Mesenteric fat pad (tissue), 1 donor: ENCODE measurements around the gene KANK4. TPM values are rescaled to one million over a fixed set of nuclear protein-coding genes. Genes with fewer than 3 reads are reported as not detected.
A peak's percentile ranks its signal among the peaks of the same experiment; 100 is the strongest.

Experiments used
- DNase-seq: peaks from one replicate; pipeline ENCODE4 v3.0.0-alpha.2; 2020; ENCODE audit warnings: low spot score
- total RNA-seq: library from RNA; stranded (reverse); fragmentation: NEBNext Ultra II Directional; extraction: Animal tissue kit (Norgen Biotek cat#: 25700); gene quantifications from one replicate; pipeline ENCODE4 v1.2.1, GENCODE V29; 2021
- donor health status: DM: yes; HTN: yes; CAD: no.

The KANK4 gene
- total RNA-seq, 1 donor from 2014 or later: 2.7 TPM

DNA sequence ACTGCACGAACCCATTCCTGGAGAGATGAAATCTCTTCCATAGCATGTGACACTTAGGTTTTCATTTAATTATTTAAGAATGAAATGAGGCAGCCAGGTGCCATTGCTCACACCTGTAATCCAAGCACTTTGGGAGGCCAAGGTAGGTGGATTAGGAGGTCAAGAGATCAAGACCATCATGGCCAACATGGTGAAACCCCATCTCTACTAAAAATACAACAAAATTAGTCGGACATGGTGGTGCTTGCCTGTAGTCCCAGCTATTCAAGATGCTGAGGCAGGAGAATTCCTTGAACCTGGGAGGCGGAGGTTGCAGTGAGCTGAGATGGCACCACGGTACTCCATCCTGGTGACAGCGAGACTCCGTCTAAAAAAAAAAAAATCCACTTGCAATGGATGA is 106.8 kb downstream of the KANK4 start:
- DNase-seq: no peak

DNA sequence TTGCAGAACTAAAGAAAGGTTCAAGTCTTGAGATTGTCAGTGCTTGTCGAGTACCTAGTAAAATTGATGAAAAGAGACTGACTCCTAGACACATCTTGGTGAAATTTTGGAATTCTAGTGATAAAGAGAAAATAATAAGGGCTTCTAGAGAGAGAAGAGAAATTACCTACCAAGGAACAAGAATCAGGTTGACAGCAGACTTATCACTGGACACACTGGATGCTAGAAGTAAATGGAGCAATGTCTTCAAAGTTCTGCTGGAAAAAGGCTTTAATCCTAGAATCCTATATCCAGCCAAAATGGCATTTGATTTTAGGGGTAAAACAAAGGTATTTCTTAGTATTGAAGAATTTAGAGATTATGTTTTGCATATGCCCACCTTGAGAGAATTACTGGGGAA is 108.3 kb downstream of the KANK4 start:
- no peak for DNase-seq

DNA sequence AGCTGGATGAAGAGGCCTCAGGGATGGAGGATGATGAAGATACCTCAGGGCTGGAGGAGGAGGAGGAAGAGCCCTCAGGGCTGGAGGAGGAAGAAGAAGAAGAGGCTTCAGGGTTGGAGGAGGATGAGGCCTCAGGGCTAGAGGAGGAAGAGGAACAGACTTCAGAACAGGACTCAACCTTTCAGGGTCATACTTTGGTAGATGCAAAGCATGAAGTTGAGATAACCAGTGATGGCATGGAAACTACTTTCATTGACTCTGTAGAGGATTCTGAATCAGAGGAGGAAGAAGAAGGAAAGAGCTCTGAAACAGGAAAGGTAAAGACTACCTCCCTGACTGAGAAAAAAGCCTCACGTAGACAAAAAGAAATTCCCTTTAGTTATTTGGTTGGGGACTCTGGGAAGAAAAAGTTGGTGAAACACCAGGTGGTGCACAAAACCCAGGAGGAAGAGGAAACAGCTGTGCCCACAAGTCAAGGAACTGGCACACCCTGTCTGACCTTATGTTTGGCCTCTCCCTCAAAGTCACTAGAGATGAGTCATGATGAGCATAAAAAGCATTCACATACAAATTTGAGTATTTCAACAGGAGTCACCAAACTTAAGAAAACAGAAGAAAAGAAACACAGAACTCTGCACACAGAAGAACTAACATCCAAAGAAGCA is 109.2 kb downstream of the KANK4 start:
- no peak for DNase-seq

DNA sequence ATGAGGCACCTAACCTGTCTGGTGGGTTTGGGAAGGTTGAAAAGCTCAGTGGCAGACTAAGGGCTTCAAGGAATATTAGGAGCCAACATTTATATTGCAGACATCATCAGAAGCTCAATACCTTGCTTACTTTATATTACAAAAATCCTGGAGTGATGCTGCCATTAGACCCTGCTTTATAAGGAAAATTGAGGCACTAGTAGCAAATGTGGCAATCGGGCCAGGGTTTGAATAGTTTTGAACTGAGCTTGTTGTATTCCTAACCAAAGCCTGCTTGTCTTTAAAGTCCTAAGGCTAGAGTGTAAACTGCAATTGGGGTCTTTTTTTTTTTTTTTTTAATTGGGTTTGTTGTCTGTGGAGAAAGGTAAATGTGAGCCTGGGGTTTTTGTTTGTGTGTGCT is 110.3 kb downstream of the KANK4 start:
- no peak for DNase-seq

DNA sequence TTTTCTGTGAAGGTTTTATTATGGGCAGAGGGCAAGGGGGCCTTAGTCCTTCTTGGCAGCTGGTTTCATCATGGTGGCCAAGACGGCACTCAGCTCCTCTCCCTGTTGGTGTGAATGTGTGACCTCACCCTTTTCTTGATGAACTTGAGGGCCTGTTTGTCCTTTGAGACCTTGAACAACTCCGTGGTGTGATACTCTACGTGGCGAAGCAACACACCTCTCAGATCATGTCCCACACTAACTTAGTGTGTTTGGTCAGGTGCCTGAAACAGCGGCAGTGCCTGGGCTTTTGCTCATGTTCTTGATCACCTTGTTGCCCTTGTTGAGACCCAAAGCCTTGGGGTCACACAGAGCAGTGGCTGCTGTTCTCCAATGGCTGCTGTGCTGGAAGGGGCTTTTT is 111.1 kb downstream of the KANK4 start:
- no peak for DNase-seq

DNA sequence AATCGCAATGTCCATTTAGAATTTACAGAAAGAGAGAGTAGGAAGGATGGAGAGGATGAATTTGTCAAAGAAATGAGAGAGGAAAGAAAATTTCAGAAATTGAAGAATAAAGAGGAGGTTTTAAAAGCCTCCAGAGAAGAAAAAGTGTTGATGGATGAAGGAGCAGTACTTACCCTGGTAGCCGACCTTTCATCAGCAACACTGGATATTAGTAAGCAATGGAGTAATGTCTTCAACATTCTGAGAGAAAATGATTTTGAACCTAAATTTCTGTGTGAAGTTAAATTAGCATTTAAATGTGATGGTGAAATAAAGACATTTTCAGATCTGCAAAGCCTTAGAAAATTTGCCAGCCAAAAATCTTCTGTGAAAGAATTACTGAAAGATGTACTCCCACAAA is 112.0 kb downstream of the KANK4 start:
- DNase-seq: no peak

DNA sequence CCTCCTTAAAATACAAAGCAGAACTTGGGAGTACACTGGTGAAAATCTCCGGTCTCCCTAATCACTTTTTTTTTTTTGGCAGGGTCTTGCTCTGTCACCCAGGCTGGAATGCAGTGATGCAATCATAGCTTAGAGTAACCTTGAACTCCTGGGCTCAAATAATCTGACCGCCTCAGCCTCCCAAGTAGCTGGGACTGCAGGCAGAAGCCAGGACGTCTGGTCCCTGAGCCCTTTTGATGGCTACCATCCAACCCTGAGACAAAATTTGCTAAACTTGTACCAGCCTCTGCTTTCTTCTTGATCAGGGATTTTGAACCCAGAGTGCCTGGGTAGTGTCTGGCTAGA is 120.5 kb downstream of the KANK4 start:
- DNase-seq: no peak

DNA sequence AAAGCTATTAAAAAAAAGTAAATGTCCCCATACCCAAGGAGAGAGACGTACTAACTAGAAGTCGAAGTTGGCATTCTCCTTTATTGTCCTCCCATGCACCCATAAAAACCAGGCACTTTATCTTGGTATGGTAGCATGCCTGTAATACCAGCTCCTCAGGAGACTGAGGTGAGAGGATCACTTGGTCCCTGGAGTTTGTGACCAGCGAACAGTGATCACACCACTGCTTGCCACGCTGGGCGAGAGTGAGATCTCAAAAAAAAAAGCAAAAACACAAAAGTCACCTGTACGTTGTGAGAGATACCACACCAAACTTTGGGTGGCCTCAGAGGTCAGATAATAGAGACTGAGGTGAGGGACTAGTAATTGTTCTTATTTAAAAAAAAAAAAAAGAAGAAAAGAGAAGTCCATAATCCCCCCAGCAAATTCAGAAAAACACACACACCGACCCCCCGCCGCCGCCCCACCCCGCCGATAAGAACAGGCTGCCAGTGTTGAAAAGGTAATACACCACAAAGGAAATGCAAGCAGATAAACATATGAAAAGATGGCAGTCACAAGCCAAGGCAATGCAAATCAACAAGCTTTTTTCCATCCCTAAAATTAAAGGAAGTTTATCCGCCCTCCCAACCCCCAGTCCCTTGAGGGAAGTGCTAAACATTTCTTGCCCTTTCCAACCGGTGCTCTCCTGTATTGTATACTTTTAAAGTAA is 121.0 kb downstream of the KANK4 start:
- DNase-seq: no peak

DNA sequence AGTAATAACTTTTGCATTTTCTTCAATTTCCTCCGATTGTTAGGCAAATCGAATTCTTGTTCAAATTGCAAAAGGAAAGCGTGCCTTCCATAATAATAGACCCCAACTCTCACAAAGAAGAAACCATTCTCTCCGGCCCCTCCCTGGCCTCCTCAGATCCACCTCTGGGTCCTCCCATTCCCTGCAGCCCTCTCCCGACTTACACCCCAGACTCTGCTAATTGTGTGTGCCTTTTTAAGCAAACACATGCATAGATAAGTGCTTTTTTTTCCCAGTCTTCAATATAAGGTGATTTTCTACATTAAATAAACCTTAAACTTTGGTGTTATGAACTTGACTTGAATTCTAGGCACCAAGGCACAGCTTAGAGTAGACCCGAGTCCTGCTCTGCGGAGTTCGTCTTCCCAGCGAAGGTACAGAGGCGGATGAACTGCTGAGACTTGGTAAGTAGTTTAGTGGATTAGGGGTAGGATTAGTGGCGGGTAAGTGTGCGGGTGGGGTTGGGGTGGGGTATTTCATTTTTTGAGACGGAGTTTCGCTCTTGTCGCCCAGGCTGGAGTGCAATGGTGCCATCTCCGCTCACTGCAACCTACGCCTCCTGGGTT is 123.0 kb downstream of the KANK4 start:
- DNase-seq: no peak

DNA sequence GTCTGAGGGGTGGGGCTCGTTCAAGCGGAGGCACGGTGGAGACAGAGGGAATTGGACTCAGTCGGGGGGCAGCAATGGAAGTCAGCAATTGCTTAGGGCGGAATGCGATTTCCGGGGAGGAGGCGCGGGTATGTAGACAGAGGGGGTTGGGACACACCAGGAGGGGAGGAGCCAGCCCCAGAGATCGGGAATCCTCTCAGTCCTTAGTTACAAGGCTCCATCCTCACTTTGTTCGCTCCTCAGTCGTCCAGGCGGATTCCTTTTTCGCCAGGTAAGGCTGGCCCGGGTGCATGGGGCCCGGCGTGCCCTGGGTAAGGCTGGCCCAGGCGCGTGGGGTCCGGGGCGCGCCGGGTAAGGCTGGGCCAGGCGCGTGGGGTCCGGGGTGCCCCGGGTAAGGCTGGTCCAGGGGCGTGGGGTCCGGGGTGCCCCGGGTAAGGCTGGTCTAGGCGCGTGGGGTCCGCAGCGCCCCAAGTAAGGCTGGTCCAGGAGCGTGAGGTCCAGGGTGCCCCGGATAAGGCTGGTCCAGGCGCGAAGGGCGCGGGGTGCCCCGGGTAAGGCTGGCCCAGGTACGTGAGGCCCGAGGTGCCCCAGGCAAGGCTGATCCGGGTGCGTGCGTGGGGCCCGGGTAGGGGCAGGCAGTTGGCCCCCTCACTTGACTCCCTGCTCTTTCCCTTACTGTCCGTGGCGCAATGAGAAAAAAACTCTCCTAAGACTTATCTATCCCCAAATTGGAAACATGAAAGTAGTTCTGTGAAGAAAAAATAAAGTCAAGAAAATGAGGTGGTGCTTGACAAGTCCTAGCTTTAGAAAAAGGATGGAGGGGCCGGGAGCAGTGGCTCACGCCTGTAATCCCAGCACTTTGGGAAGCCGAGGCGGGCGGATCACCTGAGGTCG is 124.3 kb downstream of the KANK4 start, which contains the start of gene L1TD1:
Gene L1TD1 (plus strand): TSS at position 199 of the 894 bp plus-strand sequence. CDS start 11,780 bp downstream, outside the sequence.
- no peak for DNase-seq

DNA sequence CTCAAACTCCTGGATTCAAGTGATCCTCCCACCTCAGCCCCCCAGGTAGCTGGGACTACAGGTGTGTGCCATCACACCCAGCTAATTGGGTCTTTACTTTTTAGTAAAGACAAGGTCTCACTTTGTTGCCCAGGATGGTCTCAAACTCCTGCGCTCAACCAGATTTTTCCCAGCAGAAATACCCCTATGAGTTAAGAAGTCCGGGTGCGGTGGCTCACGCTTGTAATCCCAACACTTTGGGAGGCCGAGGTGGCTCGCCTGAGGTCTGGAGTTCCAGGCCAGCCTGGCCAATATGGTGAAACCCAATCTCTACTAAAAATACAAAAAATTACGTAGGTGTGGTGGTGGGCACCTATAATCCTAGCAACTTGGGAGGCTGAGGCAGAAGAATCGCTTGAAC is 131.1 kb downstream of the KANK4 start:
- DNase-seq: no peak

DNA sequence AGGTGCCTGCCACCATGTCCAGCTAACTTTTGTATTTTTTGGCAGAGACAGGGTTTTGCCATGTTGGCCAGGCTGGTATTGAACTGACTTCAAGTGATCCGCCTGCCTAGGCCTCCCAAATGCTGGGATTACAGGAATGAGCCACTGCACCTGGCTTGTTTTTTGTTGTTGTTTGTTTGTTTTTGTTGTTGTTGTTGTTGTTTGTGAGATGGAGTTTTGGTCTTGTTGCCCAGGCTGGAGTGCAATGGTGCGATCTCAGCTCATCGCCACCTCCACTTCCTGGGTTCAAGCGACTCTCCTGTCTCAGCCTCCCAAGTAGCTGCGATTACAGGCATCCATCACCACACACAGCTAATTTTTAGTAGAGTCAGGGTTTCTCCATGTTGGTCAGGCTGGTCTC is 131.7 kb downstream of the KANK4 start:
- peak; percentile 60 for DNase-seq

Other genes starting within 250 kb of the KANK4 start
- 0.42 TPM for gene L1TD1, start 124.6 kb downstream of the KANK4 start, total RNA-seq
- 13.6 TPM for gene USP1, start 117.6 kb upstream of the KANK4 start, total RNA-seq